B cell (primary cell): ENCODE data around the gene PHPT1. TPM values are rescaled to one million over a fixed set of nuclear protein-coding genes. Genes with fewer than 3 reads are reported as not detected.
A peak's percentile ranks its signal among the peaks of the same experiment; 100 is the strongest.

Source experiments
- ATAC-seq: fragments of 200-7000 bp; cut with Tn5 transposase; one replicate; pipeline ENCODE4 v1.10.0; 2021; ENCODE audit warnings: low read depth, mild to moderate bottlenecking, moderate number of reproducible peaks, moderate library complexity
- CTCF ChIA-PET: fragments of 350-600 bp; sonication (Branson Sonifier 250); formaldehyde crosslinking; loops from one replicate; lab custom pipeline; 2021; ENCODE audit warnings: antibody characterized with exemption, inconsistent platforms; lab: Charles Lee
- POLR2A ChIA-PET: fragments of 350-600 bp; sonication (Branson Sonifier 250); formaldehyde crosslinking; loops from one replicate; lab custom pipeline; 2021; ENCODE audit warnings: antibody characterized with exemption; lab: Charles Lee
- DNase-seq: peaks from one replicate; pipeline ENCODE4 v3.0.0; 2013
- H2AFZ ChIP-seq: 2 replicates; pipeline ENCODE4 v1.6.1; 2012; ENCODE audit warnings: mild to moderate bottlenecking, low read depth, low read length; ENCODE audit not compliant: insufficient read depth, poor library complexity, severe bottlenecking
- H3K27ac ChIP-seq, 2 donors: 1 replicate in 1 of 2; 2 replicates in 1 of 2; pipeline ENCODE4 v1.5.1; 2012 to 2013; ENCODE audit warnings: low read length in 2 of 2, mild to moderate bottlenecking in 2 of 2, moderate library complexity in 1 of 2
- H3K27me3 ChIP-seq, 4 experiments: fragments of 200-600 bp in 1 of 4; sonication (generic) in 1 of 4; replicated peaks in 1 of 4; 1 replicate in 2 of 4; 2 replicates in 2 of 4; pipeline versions ENCODE4 v1.6.1 to v1.7.0; 2013 to 2016; ENCODE audit warnings: low read length in 3 of 4, mild to moderate bottlenecking in 2 of 4, mixed read lengths in 1 of 4, moderate library complexity in 1 of 4; ENCODE audit not compliant: insufficient read depth in 4 of 4, control insufficient read depth in 3 of 4; ENCODE audit errors: control extremely low read depth in 1 of 4
- H3K36me3 ChIP-seq, 2 experiments: replicated peaks in 1 of 2; 1 replicate in 1 of 2; 2 replicates in 1 of 2; pipeline versions ENCODE4 v1.6.1 to v1.7.1; 2013; ENCODE audit warnings: low read length in 1 of 2; ENCODE audit not compliant: insufficient read depth in 2 of 2, control insufficient read depth in 1 of 2; ENCODE audit errors: control extremely low read depth in 1 of 2, extremely low read depth in 1 of 2
- H3K4me1 ChIP-seq, 2 donors: fragments of 200-600 bp in 1 of 2; sonication (generic) in 1 of 2; 1 replicate in 1 of 2; 2 replicates in 1 of 2; pipeline versions ENCODE4 v1.5.1 to v1.6.1; 2013 to 2017; ENCODE audit warnings: low read length in 2 of 2; ENCODE audit not compliant: control insufficient read depth in 2 of 2, insufficient read depth in 2 of 2
- H3K4me2 ChIP-seq: replicated peaks from 2 replicates; pipeline ENCODE3; 2012; ENCODE audit warnings: mild to moderate bottlenecking, low read depth, low read length; ENCODE audit not compliant: poor library complexity, severe bottlenecking
- H3K4me3 ChIP-seq, 5 experiments: fragments of 200-600 bp in 1 of 5; sonication (generic) in 1 of 5; 1 replicate in 3 of 5; 2 replicates in 2 of 5; pipeline versions ENCODE4 v1.5.1 to v1.7.0; 2011 to 2016; ENCODE audit warnings: low read length in 4 of 5, mild to moderate bottlenecking in 4 of 5, low read depth in 2 of 5, control low read depth in 1 of 5, moderate library complexity in 1 of 5; ENCODE audit not compliant: insufficient read depth in 1 of 5; ENCODE audit errors: control extremely low read depth in 1 of 5, extremely low read depth in 1 of 5
- H3K79me2 ChIP-seq: fragments of 200-600 bp; sonication (generic); one replicate; pipeline ENCODE4 v1.6.0; 2016; ENCODE audit warnings: low read length; ENCODE audit not compliant: control insufficient read depth, insufficient read depth
- H3K9ac ChIP-seq: fragments of 200-600 bp; sonication (generic); 2 replicates; pipeline ENCODE4 v1.6.1; 2017; ENCODE audit warnings: mild to moderate bottlenecking, low read length, moderate library complexity
- H3K9me3 ChIP-seq, 3 donors: one replicate each; pipeline versions ENCODE4 v1.6.1 to v1.7.1; 2013; ENCODE audit warnings: low read length in 2 of 3; ENCODE audit not compliant: control insufficient read depth in 2 of 3, insufficient read depth in 1 of 3; ENCODE audit errors: control extremely low read depth in 1 of 3
- H4K20me1 ChIP-seq: 2 replicates; pipeline ENCODE4 v1.6.0; 2012; ENCODE audit warnings: mild to moderate bottlenecking, low read length; ENCODE audit not compliant: insufficient read depth, control insufficient read depth, poor library complexity, severe bottlenecking
- H3K27ac Mint-ChIP-seq: one replicate; pipeline ENCODE4 v1.8.0; 2021; ENCODE audit warnings: mixed read lengths
- H3K27me3 Mint-ChIP-seq: one replicate; pipeline ENCODE4 v1.8.0; 2021; ENCODE audit warnings: mixed read lengths
- H3K4me1 Mint-ChIP-seq: one replicate; pipeline ENCODE4 v1.8.0; 2021; ENCODE audit warnings: mixed read lengths
- H3K4me3 Mint-ChIP-seq: one replicate; pipeline ENCODE4 v1.8.0; 2021; ENCODE audit warnings: mixed read lengths
- H3K9me3 Mint-ChIP-seq: one replicate; pipeline ENCODE4 v1.8.0; 2022; ENCODE audit warnings: mixed read lengths; ENCODE audit not compliant: insufficient read depth
- EZH2 ChIP-seq: IDR thresholded peaks from 2 replicates; pipeline ENCODE4 v1.6.1; 2012; ENCODE audit warnings: borderline replicate concordance, low read depth, mild to moderate bottlenecking, moderate library complexity, low read length; ENCODE audit not compliant: insufficient read depth, poor library complexity, severe bottlenecking
- WGBS: methylation state at CpG from one replicate; pipeline ENCODE4 v1.1.5; 2013; ENCODE audit warnings: missing lambda C conversion rate; ENCODE audit not compliant: insufficient coverage; 5-methylcytosine and 5-hydroxymethylcytosine counted together
- intact Hi-C: fragments of 100-400 bp; cut with micrococcal nuclease; formaldehyde crosslinking; loops from one replicate; pipeline ENCODE4 v1.10.0; 2022
- polyA plus RNA-seq: library from polyadenylated mRNA; depleted of rRNA; stranded (reverse); fragments of >200 nt; gene quantifications from 2 replicates; pipeline ENCODE4 v1.2.3, GENCODE V29; 2012
- total RNA-seq, 2 donors: library from RNA; stranded (reverse); fragments of 120-200 nt in 1 of 2; gene quantifications; 1 replicate in 1 of 2; 2 replicates in 1 of 2; pipeline versions ENCODE4 v1.2.3 to v1.2.4, GENCODE V29; 2013 to 2022
- TF ChIP-seq, protein P1 (sequence below): fragments of 200-600 bp; IDR thresholded peaks from one replicate; pipeline ENCODE4 v1.8.0; 2022; ENCODE audit warnings: antibody characterized with exemption, mild to moderate bottlenecking

The PHPT1 gene
- total and polyA plus RNA-seq, 2 donors (not counting 1 experiment from before 2014, with no cell fraction given): 36.5 to 37.2 TPM

DNA sequence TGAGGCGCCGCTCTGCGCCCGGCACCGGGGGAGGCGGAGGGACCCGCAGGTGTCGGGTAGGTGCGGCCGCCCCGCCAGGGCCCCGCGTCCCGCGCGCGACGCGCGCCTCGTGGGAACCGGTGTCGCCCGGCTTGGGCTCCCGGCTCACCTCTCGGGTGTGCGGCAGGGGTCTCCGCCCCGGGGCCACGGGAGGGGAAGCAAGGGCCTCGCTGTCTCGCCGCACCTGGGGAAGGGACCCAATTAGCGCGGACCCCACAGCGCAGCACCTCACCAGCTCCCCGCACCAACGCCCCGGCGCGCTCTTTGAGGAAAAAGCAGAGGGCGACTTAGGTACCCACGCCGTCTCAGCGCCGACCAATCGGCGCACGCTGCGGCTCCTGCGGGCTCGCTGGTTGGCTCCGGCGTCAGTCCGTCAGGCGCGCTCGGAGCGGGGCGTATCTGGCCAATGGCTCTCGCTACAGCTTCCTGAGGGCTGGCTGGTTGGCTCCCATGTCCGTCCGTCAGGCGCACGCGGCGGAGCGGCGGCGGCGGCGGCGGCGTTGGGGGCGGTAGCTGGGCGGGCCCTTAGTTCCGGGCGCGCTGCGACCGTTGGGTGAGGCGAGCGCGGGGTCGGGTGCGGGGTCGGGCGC lies 36.9 kb downstream of the PHPT1 start, which contains the start of gene TRAF2:
TSS of gene TRAF2 (plus strand) at position 567 of the 629 bp plus-strand sequence. CDS start 12,225 bp downstream, outside the sequence.
- Histone ChIP-seq H3K9ac (peak within 1 kb of the TSS; percentile 95), H3K36me3 (peaks cover 0 to 4% of the 10 kb centered on the region in 2 experiments), H2AFZ (peak within 1 kb of the TSS; percentile 89), H4K20me1 (peaks cover 38% of the 10 kb centered on the region), H3K4me1 (peaks cover 28 to 36% of the 10 kb centered on the region in 2 donors), H3K4me3 (peak within 1 kb of the TSS; percentile 30 to 91 (median 83)), H3K27ac (peak within 1 kb of the TSS; percentile 78 to 99), H3K27me3 (no peaks in the 10 kb centered on the region), H3K4me2 (peak within 1 kb of the TSS; percentile 99), H3K79me2 (peaks cover 67% of the 10 kb centered on the region), H3K9me3 (no peaks in the 10 kb centered on the region)
- peak; percentile 91 for ATAC-seq
- peaks cover 34% of the 10 kb centered on the region for H3K4me1 Mint-ChIP-seq
- peak within 1 kb of the TSS; percentile 91 for H3K4me3 Mint-ChIP-seq
- H3K9me3 Mint-ChIP-seq: no peaks in the 10 kb centered on the region
- H3K27ac Mint-ChIP-seq: peak within 1 kb of the TSS; percentile 87
- DNase-seq: peak; percentile 99
- POLR2A ChIA-PET: interaction anchor here (0.7 to 4.7 kb wide), 4 partner anchors 9 to 57 kb away, joined by 3 to 23 read pairs (median 10); partner anchors contain the start of gene EDF1
- TF ChIP-seq, protein P1, sequence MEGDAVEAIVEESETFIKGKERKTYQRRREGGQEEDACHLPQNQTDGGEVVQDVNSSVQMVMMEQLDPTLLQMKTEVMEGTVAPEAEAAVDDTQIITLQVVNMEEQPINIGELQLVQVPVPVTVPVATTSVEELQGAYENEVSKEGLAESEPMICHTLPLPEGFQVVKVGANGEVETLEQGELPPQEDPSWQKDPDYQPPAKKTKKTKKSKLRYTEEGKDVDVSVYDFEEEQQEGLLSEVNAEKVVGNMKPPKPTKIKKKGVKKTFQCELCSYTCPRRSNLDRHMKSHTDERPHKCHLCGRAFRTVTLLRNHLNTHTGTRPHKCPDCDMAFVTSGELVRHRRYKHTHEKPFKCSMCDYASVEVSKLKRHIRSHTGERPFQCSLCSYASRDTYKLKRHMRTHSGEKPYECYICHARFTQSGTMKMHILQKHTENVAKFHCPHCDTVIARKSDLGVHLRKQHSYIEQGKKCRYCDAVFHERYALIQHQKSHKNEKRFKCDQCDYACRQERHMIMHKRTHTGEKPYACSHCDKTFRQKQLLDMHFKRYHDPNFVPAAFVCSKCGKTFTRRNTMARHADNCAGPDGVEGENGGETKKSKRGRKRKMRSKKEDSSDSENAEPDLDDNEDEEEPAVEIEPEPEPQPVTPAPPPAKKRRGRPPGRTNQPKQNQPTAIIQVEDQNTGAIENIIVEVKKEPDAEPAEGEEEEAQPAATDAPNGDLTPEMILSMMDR: no peak
- TF ChIP-seq EZH2: no peak
- intact Hi-C loops: loop anchor here (1.0 to 10.0 kb wide), 7 partner anchors 16 to 319 kb away; partner anchors contain the start of genes EDF1, FBXW5, NDOR1 and PAXX
- H3K27me3 Mint-ChIP-seq: no peaks in the 10 kb centered on the region
- CTCF ChIA-PET: interaction anchor here (0.7 to 1.2 kb wide), 4 partner anchors 16 to 149 kb away, joined by 3 read pairs; partner anchors contain the start of gene AJM1
- WGBS: under 1% methylated on average over 88 of the region's 88 CpGs
